DOHH2 (cell line): Measurements from ENCODE around the gene AGO4.

Experiments used
- H3F3A ChIP-seq: fragments of 200-600 bp; sonication (generic), shearing (Covaris generic); 2 replicates; pipeline ENCODE4 v1.6.0; 2016; ENCODE audit warnings: antibody characterized with exemption, mild to moderate bottlenecking; ENCODE audit not compliant: control insufficient read depth, insufficient read depth
- H3K27ac ChIP-seq: fragments of 200-600 bp; sonication (generic); 2 replicates; pipeline ENCODE4 v1.5.1; 2014; ENCODE audit warnings: low read depth, mild to moderate bottlenecking, low read length, moderate library complexity
- H3K27me3 ChIP-seq: fragments of 200-600 bp; sonication (generic); 2 replicates; pipeline ENCODE4 v1.6.1; 2014; ENCODE audit warnings: mild to moderate bottlenecking, low read length, mixed read lengths; ENCODE audit not compliant: control insufficient read depth
- H3K36me3 ChIP-seq: fragments of 200-600 bp; sonication (generic); 2 replicates; pipeline ENCODE4 v1.6.1; 2014; ENCODE audit warnings: mild to moderate bottlenecking, low read length, moderate library complexity, mixed read lengths; ENCODE audit not compliant: control insufficient read depth
- H3K4me1 ChIP-seq: fragments of 200-600 bp; sonication (generic); 2 replicates; pipeline ENCODE4 v1.6.1; 2014; ENCODE audit warnings: mild to moderate bottlenecking, low read length, mixed read lengths; ENCODE audit not compliant: control insufficient read depth
- H3K4me2 ChIP-seq: fragments of 200-600 bp; sonication (generic); 2 replicates; pipeline ENCODE4 v1.6.0; 2014; ENCODE audit warnings: mild to moderate bottlenecking, low read length, moderate library complexity
- H3K4me3 ChIP-seq: fragments of 200-600 bp; sonication (generic); 2 replicates; pipeline ENCODE4 v1.5.1; 2014; ENCODE audit warnings: mild to moderate bottlenecking, low read length, mixed read lengths
- H3K79me2 ChIP-seq: fragments of 200-600 bp; sonication (generic); 2 replicates; pipeline ENCODE4 v1.6.1; 2014; ENCODE audit warnings: mild to moderate bottlenecking, low read length, mixed read lengths; ENCODE audit not compliant: control insufficient read depth
- H3K9me2 ChIP-seq: fragments of 200-600 bp; sonication (generic); replicated peaks from 2 replicates; pipeline ENCODE4 v1.6.1; 2014; ENCODE audit warnings: mild to moderate bottlenecking, low read length, mixed read lengths; ENCODE audit not compliant: control insufficient read depth
- H3K9me3 ChIP-seq: fragments of 200-600 bp; sonication (generic); 2 replicates; pipeline ENCODE4 v1.6.1; 2014; ENCODE audit warnings: antibody characterized with exemption, low read length, mixed read lengths; ENCODE audit not compliant: control insufficient read depth, insufficient read depth
- H4K20me1 ChIP-seq: fragments of 200-600 bp; sonication (generic); 2 replicates; pipeline ENCODE4 v1.6.0; 2014; ENCODE audit warnings: low read depth, mild to moderate bottlenecking, antibody characterized with exemption, low read length, moderate library complexity; ENCODE audit not compliant: control insufficient read depth, insufficient read depth
- CTCF ChIP-seq: fragments of 200-600 bp; sonication (generic); IDR thresholded peaks from one replicate; pipeline ENCODE4 v1.5.1; 2014; ENCODE audit warnings: antibody characterized with exemption, mild to moderate bottlenecking, low read depth, low read length; ENCODE audit not compliant: poor library complexity, severe bottlenecking
- EZH2phosphoT487 ChIP-seq: fragments of 200-600 bp; sonication (generic); IDR thresholded peaks from 2 replicates; pipeline ENCODE4 v1.6.1; 2017; ENCODE audit warnings: borderline replicate concordance, mild to moderate bottlenecking, antibody characterized with exemption, low read length, moderate library complexity, mixed read lengths

Gene AGO4

GRCh38 chr1:35764283-35764682 is 43.5 kb upstream of the AGO4 start:
- H3K79me2 ChIP-seq: peaks cover 87% of the 10 kb centered on the region
- H3K27me3 ChIP-seq: no peaks in the 10 kb centered on the region
- peaks cover 77% of the 10 kb centered on the region for H3K36me3 ChIP-seq
- no peak overlapping the region for H3K4me3 ChIP-seq
- no peak overlapping the region for H3K27ac ChIP-seq
- no peak overlapping the region for H3K4me2 ChIP-seq
- H3K4me1 ChIP-seq: peaks cover 26% of the 10 kb centered on the region
- H3K9me3 ChIP-seq: no peaks in the 10 kb centered on the region
- H3K9me2 ChIP-seq: no peaks in the 10 kb centered on the region
- peaks cover 6% of the 10 kb centered on the region; the same call in 1 of the 2 replicates for H4K20me1 ChIP-seq
- no peak for TF ChIP-seq EZH2phosphoT487
- TF ChIP-seq CTCF: no peak
- 0 out of 2 replicates have a peak, but pooled peaks cover 2% of the 10 kb centered on the region for H3F3A ChIP-seq

GRCh38 chr1:35768350-35769187 is 39.2 kb upstream of the AGO4 start:
- H3K27me3 ChIP-seq: no peaks in the 10 kb centered on the region

GRCh38 chr1:35769188-35769758 is 38.5 kb upstream of the AGO4 start:
- H3K27ac ChIP-seq: peak overlapping the region; percentile 72
- no peaks in the 10 kb centered on the region for H3K9me2 ChIP-seq
- H3K36me3 ChIP-seq: peaks cover 29% of the 10 kb centered on the region
- peaks cover 46% of the 10 kb centered on the region for H3K79me2 ChIP-seq
- no peaks in the 10 kb centered on the region for H4K20me1 ChIP-seq
- no peaks in the 10 kb centered on the region for H3K9me3 ChIP-seq
- peak overlapping the region; percentile 82 for H3K4me3 ChIP-seq
- H3K4me2 ChIP-seq: peak overlapping the region; percentile 66
- H3K4me1 ChIP-seq: peaks cover 27% of the 10 kb centered on the region
- TF ChIP-seq EZH2phosphoT487 (no peak), CTCF (peak; percentile 20)
- H3F3A ChIP-seq: peaks cover 13% of the 10 kb centered on the region
- no peaks in the 10 kb centered on the region for H3K27me3 ChIP-seq

More at GRCh38 chr1:35768350-35769187, 39.2 kb upstream of the AGO4 start:
- H3K4me3 ChIP-seq: peak overlapping the region; percentile 82
- H3F3A ChIP-seq: peaks cover 13% of the 10 kb centered on the region
- H3K4me2 ChIP-seq: peak overlapping the region; percentile 66
- peaks cover 36% of the 10 kb centered on the region for H3K36me3 ChIP-seq
- H3K9me2 ChIP-seq: no peaks in the 10 kb centered on the region
- peaks cover 21% of the 10 kb centered on the region for H3K4me1 ChIP-seq
- H3K79me2 ChIP-seq: peaks cover 53% of the 10 kb centered on the region
- H3K27ac ChIP-seq: peak overlapping the region; percentile 72
- H3K9me3 ChIP-seq: no peaks in the 10 kb centered on the region
- H4K20me1 ChIP-seq: no peaks in the 10 kb centered on the region
- TF ChIP-seq EZH2phosphoT487 (no peak), CTCF (no peak)
